Mammary microvascular endothelial cell (primary cell): ENCODE data around the gene IL17A. TPM values are rescaled to one million over a fixed set of nuclear protein-coding genes. Genes with fewer than 3 reads are reported as not detected.

Experiments
- total RNA-seq: library from RNA; depleted of rRNA; stranded (reverse); fragments of >200 nt; gene quantifications from 2 replicates; pipeline ENCODE4 v1.2.3, GENCODE V29; 2015

The IL17A gene
- not detected in 2 replicates for total RNA-seq

GRCh38 chr6:52186075-52186474 is at the start of gene IL17A:
Gene IL17A (plus strand): TSS chr6:52186375. CDS start chr6:52186432, 57 bp downstream.

Other genes with a start within 250 kb of the IL17A start
- gene PKHD1, start 98.8 kb upstream of the IL17A start, total RNA-seq = not detected in 2 replicates
- gene IL17F, start 58.1 kb downstream of the IL17A start, total RNA-seq = not detected in 2 replicates
- 84.2 and 94.4 TPM in 2 replicates for gene MCM3, start 98.4 kb downstream of the IL17A start, total RNA-seq
- 5.8 and 6.7 TPM in 2 replicates for gene PAQR8, start 175.8 kb downstream of the IL17A start, total RNA-seq
- 12.6 and 12.9 TPM in 2 replicates for gene EFHC1, start 234.0 kb downstream of the IL17A start, total RNA-seq